Transverse colon (tissue), 3 donors: ENCODE measurements around the gene TMEM181.

ENCODE experiments used
- POLR2A ChIP-seq: fragments of 450-650 bp; IDR thresholded peaks from one replicate; pipeline ENCODE4 v1.6.1; 2016; ENCODE audit warnings: antibody characterized with exemption, mild to moderate bottlenecking, moderate library complexity
- TF ChIP-seq, protein P1 (sequence below), 5 experiments: fragments of 200-600 bp in 3 of 5; fragments of 450-650 bp in 2 of 5; sonication (generic) in 3 of 5; IDR thresholded peaks; 1 replicate in 2 of 5; 2 replicates in 3 of 5; pipeline ENCODE4 v1.5.1; 2016 to 2017; ENCODE audit warnings: antibody characterized with exemption in 5 of 5, inconsistent platforms in 3 of 5, mild to moderate bottlenecking in 2 of 5, moderate library complexity in 1 of 5

DNA sequence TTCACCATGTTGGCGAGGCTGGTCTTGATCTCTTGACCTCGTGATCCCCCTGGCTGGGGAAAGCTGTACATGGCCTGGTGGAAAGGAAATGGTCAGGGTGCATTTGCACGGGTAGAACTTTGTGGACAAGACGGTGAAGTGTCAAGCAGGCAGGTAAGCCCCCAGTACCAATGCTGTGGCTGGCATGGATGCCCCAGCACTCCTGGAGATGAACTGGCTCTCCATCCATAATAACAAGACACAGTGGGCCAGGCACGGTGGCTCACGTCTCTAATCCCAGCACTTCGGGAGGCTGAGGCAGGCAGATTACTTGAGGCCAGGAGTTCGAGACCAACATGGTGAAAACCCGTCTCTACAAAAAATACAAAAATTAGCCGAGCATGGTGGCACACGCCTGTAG is 37.3 kb upstream of the TMEM181 start:
- TF ChIP-seq, protein P1, sequence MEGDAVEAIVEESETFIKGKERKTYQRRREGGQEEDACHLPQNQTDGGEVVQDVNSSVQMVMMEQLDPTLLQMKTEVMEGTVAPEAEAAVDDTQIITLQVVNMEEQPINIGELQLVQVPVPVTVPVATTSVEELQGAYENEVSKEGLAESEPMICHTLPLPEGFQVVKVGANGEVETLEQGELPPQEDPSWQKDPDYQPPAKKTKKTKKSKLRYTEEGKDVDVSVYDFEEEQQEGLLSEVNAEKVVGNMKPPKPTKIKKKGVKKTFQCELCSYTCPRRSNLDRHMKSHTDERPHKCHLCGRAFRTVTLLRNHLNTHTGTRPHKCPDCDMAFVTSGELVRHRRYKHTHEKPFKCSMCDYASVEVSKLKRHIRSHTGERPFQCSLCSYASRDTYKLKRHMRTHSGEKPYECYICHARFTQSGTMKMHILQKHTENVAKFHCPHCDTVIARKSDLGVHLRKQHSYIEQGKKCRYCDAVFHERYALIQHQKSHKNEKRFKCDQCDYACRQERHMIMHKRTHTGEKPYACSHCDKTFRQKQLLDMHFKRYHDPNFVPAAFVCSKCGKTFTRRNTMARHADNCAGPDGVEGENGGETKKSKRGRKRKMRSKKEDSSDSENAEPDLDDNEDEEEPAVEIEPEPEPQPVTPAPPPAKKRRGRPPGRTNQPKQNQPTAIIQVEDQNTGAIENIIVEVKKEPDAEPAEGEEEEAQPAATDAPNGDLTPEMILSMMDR (IDR thresholded peaks at IDR 0.05): no peak
- no peak for TF ChIP-seq POLR2A
